Kidney epithelial cell (primary cell): ENCODE measurements around the gene UCHL5. TPM values are rescaled to one million over a fixed set of nuclear protein-coding genes. Genes with fewer than 3 reads are reported as not detected.

Experiments
- DNase-seq: peaks from one replicate; pipeline ENCODE4 v3.0.0-alpha.2; 2010; ENCODE audit warnings: low read depth
- H3K27me3 ChIP-seq: 2 replicates; pipeline ENCODE4 v1.6.0; 2011; ENCODE audit warnings: low read length; ENCODE audit not compliant: control insufficient read depth, insufficient read depth
- H3K36me3 ChIP-seq: 2 replicates; pipeline ENCODE4 v1.5.1; 2011; ENCODE audit warnings: low read length; ENCODE audit not compliant: control insufficient read depth, insufficient read depth
- H3K4me3 ChIP-seq: 2 replicates; pipeline ENCODE4 v1.5.1; 2011; ENCODE audit warnings: low read depth, mild to moderate bottlenecking, control low read depth, low read length
- total RNA-seq: library from RNA; depleted of rRNA; stranded (reverse); fragments of >200 nt; gene quantifications from 2 replicates; pipeline ENCODE4 v1.2.3, GENCODE V29; 2015
- TF ChIP-seq, protein P1 (sequence below): IDR thresholded peaks from 2 replicates; pipeline ENCODE4 v1.5.1; 2011; ENCODE audit warnings: mild to moderate bottlenecking, moderate library complexity, low read length, control low read depth, inconsistent platforms; ENCODE audit not compliant: insufficient read depth, poor library complexity, severe bottlenecking

The UCHL5 gene
- total RNA-seq, 1 donor from 2014 or later: 32.2 TPM

DNA sequence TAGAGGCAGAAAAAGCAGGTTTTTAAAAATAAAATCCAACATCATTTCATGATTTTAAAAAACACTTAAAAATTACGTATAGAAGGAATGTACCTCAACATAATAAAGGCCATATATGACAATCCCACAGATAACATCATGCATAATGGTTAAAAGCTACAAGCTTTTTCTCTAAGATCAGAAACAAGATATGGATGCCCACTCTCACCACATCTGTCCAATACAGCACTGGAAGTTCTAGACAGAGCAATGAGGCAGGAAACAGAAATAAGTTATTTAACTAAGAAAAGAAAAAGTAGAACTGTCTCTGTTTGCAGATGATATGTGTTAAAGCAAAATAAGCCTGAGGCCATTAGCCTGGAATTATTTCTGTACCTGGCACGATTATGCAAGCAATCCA is 96.3 kb downstream of the UCHL5 start:
- no peaks in the 10 kb centered on the region for H3K27me3 ChIP-seq
- no peaks in the 10 kb centered on the region for H3K36me3 ChIP-seq
- H3K4me3 ChIP-seq: no peak overlapping the region
- TF ChIP-seq, protein P1, sequence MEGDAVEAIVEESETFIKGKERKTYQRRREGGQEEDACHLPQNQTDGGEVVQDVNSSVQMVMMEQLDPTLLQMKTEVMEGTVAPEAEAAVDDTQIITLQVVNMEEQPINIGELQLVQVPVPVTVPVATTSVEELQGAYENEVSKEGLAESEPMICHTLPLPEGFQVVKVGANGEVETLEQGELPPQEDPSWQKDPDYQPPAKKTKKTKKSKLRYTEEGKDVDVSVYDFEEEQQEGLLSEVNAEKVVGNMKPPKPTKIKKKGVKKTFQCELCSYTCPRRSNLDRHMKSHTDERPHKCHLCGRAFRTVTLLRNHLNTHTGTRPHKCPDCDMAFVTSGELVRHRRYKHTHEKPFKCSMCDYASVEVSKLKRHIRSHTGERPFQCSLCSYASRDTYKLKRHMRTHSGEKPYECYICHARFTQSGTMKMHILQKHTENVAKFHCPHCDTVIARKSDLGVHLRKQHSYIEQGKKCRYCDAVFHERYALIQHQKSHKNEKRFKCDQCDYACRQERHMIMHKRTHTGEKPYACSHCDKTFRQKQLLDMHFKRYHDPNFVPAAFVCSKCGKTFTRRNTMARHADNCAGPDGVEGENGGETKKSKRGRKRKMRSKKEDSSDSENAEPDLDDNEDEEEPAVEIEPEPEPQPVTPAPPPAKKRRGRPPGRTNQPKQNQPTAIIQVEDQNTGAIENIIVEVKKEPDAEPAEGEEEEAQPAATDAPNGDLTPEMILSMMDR: no peak
- DNase-seq: no peak

Other genes with a start within 250 kb of the UCHL5 start
- 96.3 and 96.7 TPM in 2 replicates for gene RO60, start 252 bp upstream of the UCHL5 start, total RNA-seq
- 14.6 and 17.9 TPM in 2 replicates for gene GLRX2, start 46.1 kb upstream of the UCHL5 start, total RNA-seq
- gene CDC73, start 62.7 kb upstream of the UCHL5 start, total RNA-seq: 20.1 and 21.4 TPM in 2 replicates
- gene B3GALT2, start 127.3 kb upstream of the UCHL5 start, total RNA-seq: not detected in 2 replicates